BE2C (cell line): Measurements from ENCODE around the gene UTS2R. TPM values are rescaled to one million over a fixed set of nuclear protein-coding genes. Genes with fewer than 3 reads are reported as not detected.

Experiments
- DNase-seq: peaks from one replicate; pipeline ENCODE4 v3.0.0-alpha.2; 2020
- H3K27me3 ChIP-seq: fragments of 250-450 bp; sonication (Bioruptor Pico); 2 replicates; pipeline ENCODE4 v1.5.1; 2020; ENCODE audit warnings: mild to moderate bottlenecking
- H3K36me3 ChIP-seq: fragments of 250-450 bp; sonication (Bioruptor Pico); 2 replicates; pipeline ENCODE4 v1.5.1; 2020; ENCODE audit warnings: mild to moderate bottlenecking
- H3K4me1 ChIP-seq: fragments of 250-450 bp; sonication (Bioruptor Pico); 2 replicates; pipeline ENCODE4 v1.5.1; 2020
- H3K4me3 ChIP-seq: 2 replicates; pipeline ENCODE4 v1.5.1; 2011; ENCODE audit warnings: low read depth, low read length
- H3K9me3 ChIP-seq: fragments of 250-450 bp; sonication (Bioruptor Pico); 2 replicates; pipeline ENCODE4 v1.5.1; 2020
- polyA plus RNA-seq: library from polyadenylated mRNA; unstranded; fragments of >200 nt; gene quantifications from one replicate; pipeline ENCODE4 v1.2.1, GENCODE V29; 2012; ENCODE audit warnings: low read depth, missing spikeins; ENCODE audit not compliant: insufficient read length, insufficient read depth
- TF ChIP-seq, protein P1 (sequence below): IDR thresholded peaks from 2 replicates; pipeline ENCODE4 v1.5.1; 2012; ENCODE audit warnings: mild to moderate bottlenecking, low read depth, low read length

Gene UTS2R
- polyA plus RNA-seq = 0.65 TPM

DNA sequence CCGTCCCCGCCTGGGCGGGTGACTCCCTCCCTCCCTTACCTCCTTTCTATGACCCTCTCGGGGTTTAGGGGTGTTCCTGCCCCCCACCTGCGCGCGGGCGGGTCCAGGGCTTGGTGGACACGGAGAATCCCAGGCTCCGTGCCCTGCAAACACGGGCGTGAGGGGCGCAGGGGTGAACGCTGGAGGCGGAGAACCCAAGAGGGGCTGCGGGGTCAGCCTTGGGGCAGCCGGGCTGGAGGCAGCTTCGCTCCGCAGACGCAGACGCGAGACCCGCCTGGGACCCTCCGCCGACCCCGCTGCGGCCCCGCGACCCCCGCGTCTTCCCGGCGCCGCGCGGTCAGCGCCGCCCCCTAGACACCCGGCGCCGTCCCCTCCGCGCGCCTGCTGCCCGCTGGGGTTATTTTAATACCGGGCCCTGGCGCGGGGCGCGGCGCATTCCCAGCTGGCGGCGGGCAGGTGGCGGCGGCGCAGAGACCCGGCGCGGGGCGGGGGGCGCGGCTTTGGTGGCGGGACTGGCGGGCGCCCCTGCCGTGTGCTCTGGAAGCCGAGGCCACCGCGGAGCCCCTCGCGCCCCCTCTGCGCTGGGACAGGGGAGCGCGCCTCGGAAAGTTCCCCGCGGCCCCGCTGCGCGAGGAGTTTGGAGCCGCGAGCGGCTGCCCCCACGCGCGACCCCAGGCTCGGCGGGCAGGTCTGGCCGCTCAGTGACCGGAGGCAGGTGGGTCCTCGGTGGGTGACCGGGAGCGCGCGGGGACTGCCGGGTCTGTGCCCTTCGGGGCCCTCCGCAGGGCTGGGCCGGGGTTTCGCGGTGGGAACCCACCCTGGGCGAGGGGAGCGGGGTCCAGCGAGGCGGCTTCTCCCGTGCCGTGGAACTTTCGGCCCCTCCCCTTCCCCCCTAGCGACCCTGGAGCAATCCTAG is at the start of gene UTS2R:
UTS2R (plus strand) TSS at position 433 of the 916 bp plus-strand sequence. CDS start 2,560 bp downstream, outside the sequence.
- H3K9me3 ChIP-seq = no peaks in the 10 kb centered on the region
- peaks cover 44% of the 10 kb centered on the region for H3K27me3 ChIP-seq
- H3K36me3 ChIP-seq = no peaks in the 10 kb centered on the region
- TF ChIP-seq, protein P1, sequence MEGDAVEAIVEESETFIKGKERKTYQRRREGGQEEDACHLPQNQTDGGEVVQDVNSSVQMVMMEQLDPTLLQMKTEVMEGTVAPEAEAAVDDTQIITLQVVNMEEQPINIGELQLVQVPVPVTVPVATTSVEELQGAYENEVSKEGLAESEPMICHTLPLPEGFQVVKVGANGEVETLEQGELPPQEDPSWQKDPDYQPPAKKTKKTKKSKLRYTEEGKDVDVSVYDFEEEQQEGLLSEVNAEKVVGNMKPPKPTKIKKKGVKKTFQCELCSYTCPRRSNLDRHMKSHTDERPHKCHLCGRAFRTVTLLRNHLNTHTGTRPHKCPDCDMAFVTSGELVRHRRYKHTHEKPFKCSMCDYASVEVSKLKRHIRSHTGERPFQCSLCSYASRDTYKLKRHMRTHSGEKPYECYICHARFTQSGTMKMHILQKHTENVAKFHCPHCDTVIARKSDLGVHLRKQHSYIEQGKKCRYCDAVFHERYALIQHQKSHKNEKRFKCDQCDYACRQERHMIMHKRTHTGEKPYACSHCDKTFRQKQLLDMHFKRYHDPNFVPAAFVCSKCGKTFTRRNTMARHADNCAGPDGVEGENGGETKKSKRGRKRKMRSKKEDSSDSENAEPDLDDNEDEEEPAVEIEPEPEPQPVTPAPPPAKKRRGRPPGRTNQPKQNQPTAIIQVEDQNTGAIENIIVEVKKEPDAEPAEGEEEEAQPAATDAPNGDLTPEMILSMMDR = no peak
- no peaks in the 10 kb centered on the region; the same call in 1 of the 2 replicates for H3K4me1 ChIP-seq
- no peak for DNase-seq
- peak within 1 kb of the TSS; percentile 8 for H3K4me3 ChIP-seq

DNA sequence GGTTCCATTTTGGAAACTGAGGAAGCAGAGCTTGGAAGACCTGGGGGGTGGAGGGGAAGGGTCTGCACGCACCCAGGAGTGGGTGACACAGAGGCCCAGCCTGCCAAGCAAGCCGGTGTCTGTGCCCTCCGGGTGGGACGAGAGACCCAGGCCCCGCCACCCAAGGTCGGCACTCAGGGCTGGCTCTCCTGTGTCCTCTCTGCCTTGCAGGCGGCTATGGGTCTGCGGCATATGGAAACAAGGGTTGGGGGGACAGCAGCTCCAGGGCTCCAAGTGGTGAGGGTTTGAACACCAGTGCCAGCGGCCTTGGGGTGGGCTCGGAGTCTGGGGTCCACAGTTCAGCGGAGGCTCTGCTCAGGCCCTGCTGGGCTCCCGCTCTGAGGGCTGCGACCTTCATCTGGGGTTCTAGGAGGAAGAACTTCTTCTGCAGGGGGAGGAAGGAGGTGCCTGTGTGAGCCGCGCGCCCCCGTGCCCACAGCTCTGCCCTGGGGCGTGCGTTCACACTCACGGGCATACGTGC is 49.6 kb upstream of the UTS2R start:
- Histone ChIP-seq H3K36me3 (no peaks in the 10 kb centered on the region), H3K4me3 (no peak overlapping the region), H3K9me3 (no peaks in the 10 kb centered on the region), H3K4me1 (peaks cover 2% of the 10 kb centered on the region; the same call in 1 of the 2 replicates), H3K27me3 (no peaks in the 10 kb centered on the region)
- TF ChIP-seq, protein P1 = no peak
- DNase-seq = peak; percentile 13

DNA sequence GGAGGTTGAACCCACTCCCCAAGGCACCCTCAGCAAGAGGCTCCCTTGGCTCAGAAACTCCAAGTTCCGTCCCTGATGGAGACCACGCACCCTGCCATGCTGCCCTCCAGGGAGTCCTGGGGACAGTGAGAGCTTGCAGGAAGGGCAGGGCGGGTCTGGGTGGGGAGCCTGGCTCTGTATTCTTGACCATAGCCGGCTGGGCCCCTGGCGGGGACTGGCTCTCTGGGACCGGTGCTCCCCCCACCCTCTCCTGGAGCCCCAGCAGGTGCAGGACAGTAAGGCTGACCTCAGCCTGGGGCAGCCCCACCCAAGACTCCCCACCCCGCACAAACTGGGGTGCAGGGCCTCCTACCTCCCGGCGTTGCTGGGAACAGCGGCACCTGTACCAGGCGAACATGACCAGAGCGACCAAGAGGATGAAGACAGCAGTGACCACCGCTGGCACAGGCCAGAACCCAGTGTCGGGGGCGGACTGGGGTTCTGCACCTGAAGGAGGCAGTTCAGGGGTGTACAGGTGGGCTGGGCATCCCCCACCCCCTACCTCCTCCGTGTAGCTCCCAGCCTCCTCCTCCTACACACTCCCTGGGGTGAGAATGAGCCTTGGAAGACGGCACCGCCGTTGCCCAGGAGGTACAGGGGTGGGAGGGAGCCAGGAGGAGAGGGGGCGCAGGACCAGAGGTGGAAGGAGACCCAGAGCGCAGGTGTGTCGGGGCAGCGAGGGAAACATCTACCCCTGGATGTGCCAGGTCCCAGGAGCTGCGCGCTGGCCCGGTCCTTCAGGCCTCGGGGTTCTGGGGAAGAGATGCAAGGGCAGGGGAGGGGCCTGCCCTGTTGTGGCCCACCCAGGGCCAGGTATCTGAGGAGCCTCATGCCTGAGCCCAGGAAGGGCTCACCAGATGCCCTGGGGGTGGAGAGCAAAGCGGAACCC is 48.8 kb upstream of the UTS2R start:
- peak; percentile 17 for DNase-seq
- Histone ChIP-seq H3K9me3 (no peaks in the 10 kb centered on the region), H3K27me3 (no peaks in the 10 kb centered on the region), H3K36me3 (no peaks in the 10 kb centered on the region), H3K4me3 (no peak overlapping the region), H3K4me1 (peaks cover 2% of the 10 kb centered on the region; the same call in 1 of the 2 replicates)
- TF ChIP-seq, protein P1 = no peak

DNA sequence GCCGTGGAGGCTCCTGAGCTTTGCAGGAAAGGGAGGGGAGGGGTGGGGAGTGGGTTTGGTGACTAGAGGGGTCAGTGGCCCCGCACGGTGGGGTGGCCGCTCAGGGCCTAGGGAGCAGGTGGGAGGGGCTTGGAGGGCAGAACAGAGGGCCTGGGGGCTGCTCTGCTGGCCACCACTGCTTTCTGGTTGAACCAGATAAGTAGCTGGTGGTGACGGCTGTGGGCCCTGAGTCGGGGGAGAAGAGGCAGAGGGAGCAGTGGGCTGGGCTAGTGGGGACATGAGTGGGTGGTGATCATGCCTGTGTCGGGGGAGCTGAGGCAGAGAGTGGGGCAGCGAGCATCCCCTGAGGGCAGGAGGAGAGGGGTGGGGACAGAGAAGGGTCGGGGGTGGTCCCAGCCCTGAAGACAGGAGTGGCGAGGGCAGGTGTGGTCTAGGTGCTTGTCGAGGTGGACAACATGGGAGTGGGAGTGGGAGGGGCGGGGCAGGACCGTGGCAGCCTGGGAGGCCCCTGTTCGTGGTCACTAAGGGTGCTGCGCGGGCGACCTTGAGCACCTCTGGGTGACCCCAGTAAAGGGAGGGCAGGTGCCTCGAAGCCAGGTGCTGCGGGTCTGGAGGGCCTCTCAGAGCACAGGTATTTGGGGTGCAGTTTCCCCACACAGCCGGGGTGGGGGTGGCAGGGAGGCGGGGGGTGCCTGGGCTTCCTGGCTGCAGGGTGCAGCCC is 47.9 kb upstream of the UTS2R start:
- Histone ChIP-seq H3K4me1 (peaks cover 10% of the 10 kb centered on the region), H3K36me3 (no peaks in the 10 kb centered on the region), H3K9me3 (no peaks in the 10 kb centered on the region), H3K4me3 (no peak overlapping the region), H3K27me3 (no peaks in the 10 kb centered on the region)
- DNase-seq = peak; percentile 13
- TF ChIP-seq, protein P1 = no peak

DNA sequence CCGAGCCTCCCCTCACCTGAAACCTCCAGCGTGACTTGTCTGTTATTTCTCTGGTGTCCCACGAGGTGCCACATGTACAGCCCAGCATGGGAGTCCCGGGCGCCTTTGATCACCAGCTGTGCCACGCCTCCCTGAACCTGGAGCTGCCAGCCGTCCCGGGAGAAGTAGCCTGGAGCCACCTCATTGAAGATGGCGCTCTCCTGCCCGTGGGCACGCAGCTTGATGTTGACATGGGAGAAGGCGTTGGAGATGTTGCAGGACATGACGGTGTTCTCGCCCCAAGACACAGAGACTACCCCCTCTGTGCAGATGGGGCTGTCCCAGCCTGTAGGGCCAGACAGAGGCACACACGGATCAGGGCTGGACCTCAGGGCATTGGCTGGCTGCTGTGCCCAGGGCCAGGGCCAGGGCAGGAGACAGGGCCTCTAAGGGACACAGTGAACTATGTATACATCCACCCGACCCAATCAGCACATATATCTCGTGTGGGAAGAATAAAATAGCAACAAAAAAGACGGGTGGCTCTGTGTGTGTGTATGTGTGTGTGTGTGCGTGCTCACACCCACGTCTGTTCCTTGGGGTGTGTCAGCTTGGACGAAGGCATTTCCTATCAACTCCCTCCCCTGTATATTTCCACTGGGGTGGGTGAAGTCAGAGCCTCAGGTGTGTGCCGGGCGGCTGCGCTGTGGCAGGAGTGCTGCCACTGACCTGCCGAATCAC is 46.8 kb upstream of the UTS2R start:
- H3K4me3 ChIP-seq = no peak overlapping the region
- peaks cover 20% of the 10 kb centered on the region for H3K4me1 ChIP-seq
- H3K9me3 ChIP-seq = no peaks in the 10 kb centered on the region
- H3K36me3 ChIP-seq = no peaks in the 10 kb centered on the region
- H3K27me3 ChIP-seq = no peaks in the 10 kb centered on the region
- TF ChIP-seq, protein P1 = no peak
- peak; percentile 19 for DNase-seq
